ENCODE data around the gene FAM168A.

DNA sequence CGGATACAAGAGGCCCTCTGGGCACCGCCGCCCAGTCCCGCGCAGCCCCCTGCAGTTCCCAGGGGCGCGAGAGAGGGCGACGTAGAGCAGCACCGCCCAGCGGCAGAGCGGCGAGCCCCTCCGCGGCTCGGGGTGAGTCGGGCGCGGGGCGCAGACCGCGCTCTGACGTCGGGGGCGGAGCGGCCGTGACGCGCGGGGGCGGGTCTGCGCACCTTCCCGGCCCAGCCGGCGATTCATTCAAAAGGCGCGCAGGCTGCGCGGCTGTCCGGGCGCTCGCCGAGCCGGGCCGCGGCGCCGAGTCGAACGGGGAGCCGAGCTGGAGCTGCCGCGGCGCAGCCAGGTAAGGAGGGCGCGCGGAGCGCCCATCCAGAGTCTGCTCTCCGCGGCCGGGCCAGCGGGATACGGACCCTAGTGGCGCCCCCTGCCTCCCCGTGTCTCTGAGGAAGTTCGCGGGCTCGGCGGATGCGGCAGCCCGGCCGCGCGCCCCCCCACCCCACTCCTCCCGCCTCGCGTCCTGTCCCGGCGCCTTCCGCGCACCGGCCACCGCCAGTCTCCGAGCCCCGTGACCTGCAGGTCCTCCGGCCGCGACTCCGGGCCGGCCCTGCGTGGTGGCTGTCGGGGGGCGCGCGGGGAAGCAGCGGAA lies 221.6 kb downstream of the FAM168A start, which contains the start of gene RELT:
- TF ChIP-seq YY1 (IDR thresholded peaks at IDR 0.05; ENCODE audit: insufficient read depth, insufficient read length): no peak
- TF ChIP-seq ZNF274 (IDR thresholded peaks at IDR 0.05; ENCODE audit: low read depth, low read length): no peak
- TF ChIP-seq SUZ12 (IDR thresholded peaks at IDR 0.05; ENCODE audit: extremely low read depth, insufficient read depth, insufficient read length): no peak
